ENCODE results near the gene UCK2. TPM values are rescaled to one million over a fixed set of nuclear protein-coding genes. Genes with fewer than 3 reads are reported as not detected.

Gene UCK2
- total RNA-seq, 2 donors from 2014 or later, result 65.8 to 73.6 TPM

GRCh38 chr1:165915480-165915879 is 88.1 kb downstream of the UCK2 start:
- H3K9me3 Mint-ChIP-seq, result no peaks in the 10 kb centered on the region
- H3K27ac Mint-ChIP-seq, result no peak overlapping the region
- Histone ChIP-seq H3K27me3 (ENCODE audit: control insufficient read depth, insufficient read depth, low read length, poor library complexity, severe bottlenecking) (no peaks in the 10 kb centered on the region), H3K9ac (ENCODE audit: extremely low read depth, low read length, poor library complexity, severe bottlenecking) (no peak overlapping the region), H3K27ac (ENCODE audit: low read depth, low read length) (no peak overlapping the region), H3K4me1 (ENCODE audit: control insufficient read depth, insufficient read depth, low read length) (no peaks in the 10 kb centered on the region), H3K9me3 (ENCODE audit: control insufficient read depth, low read length) (no peaks in the 10 kb centered on the region), H3K36me3 (ENCODE audit: control insufficient read depth, insufficient read depth, low read length) (peaks cover 11% of the 10 kb centered on the region), H3K4me3 (ENCODE audit: low read length) (no peak overlapping the region)
- H3K4me3 Mint-ChIP-seq, result no peak overlapping the region
- no peak for DNase-seq
- peaks cover under 1% of the 10 kb centered on the region for H3K36me3 Mint-ChIP-seq (ENCODE audit: low read depth)
- WGBS, 2 experiments (ENCODE audit: insufficient coverage in 1 of 2, insufficient read length in 1 of 2), result 83 to 94% methylated on average over 1 to 2 of the region's 2 CpGs
- H3K27me3 Mint-ChIP-seq (ENCODE audit: insufficient read depth), result peaks cover 2% of the 10 kb centered on the region
- no peak for TF ChIP-seq CTCF (conservative IDR thresholded peaks at IDR 0.05)
- peaks cover 2% of the 10 kb centered on the region for H3K4me1 Mint-ChIP-seq

- WGBS, 2 experiments (ENCODE audit: insufficient coverage in 1 of 2, insufficient read length in 1 of 2), result 97% methylated on average over 4 of the region's 4 CpGs; no CpG with 5 or more reads in 1 of the 2 experiments
- Histone ChIP-seq H3K9me3 (ENCODE audit: control insufficient read depth, low read length) (no peaks in the 10 kb centered on the region), H3K36me3 (ENCODE audit: control insufficient read depth, insufficient read depth, low read length) (peaks cover 7% of the 10 kb centered on the region), H3K27me3 (ENCODE audit: control insufficient read depth, insufficient read depth, low read length, poor library complexity, severe bottlenecking) (no peaks in the 10 kb centered on the region), H3K4me1 (ENCODE audit: control insufficient read depth, insufficient read depth, low read length) (no peaks in the 10 kb centered on the region), H3K9ac (ENCODE audit: extremely low read depth, low read length, poor library complexity, severe bottlenecking) (no peak overlapping the region), H3K4me3 (ENCODE audit: low read length) (no peak overlapping the region), H3K27ac (ENCODE audit: low read depth, low read length) (no peak overlapping the region)
- Mint-ChIP-seq H3K4me3 (no peak overlapping the region), H3K36me3 (ENCODE audit: low read depth) (no peaks in the 10 kb centered on the region), H3K27ac (no peak overlapping the region), H3K9me3 (no peaks in the 10 kb centered on the region), H3K27me3 (ENCODE audit: insufficient read depth) (peaks cover 2% of the 10 kb centered on the region), H3K4me1 (peaks cover 2% of the 10 kb centered on the region)
- no peak for TF ChIP-seq CTCF (conservative IDR thresholded peaks at IDR 0.05)
- DNase-seq, result no peak
These were observed 88.5 kb downstream of the UCK2 start for GRCh38 chr1:165915932-165916348.

GRCh38 chr1:165917166-165917565 is 89.8 kb downstream of the UCK2 start:
- Mint-ChIP-seq H3K4me1 (peaks cover 2% of the 10 kb centered on the region), H3K4me3 (no peak overlapping the region), H3K9me3 (no peaks in the 10 kb centered on the region), H3K36me3 (ENCODE audit: low read depth) (no peaks in the 10 kb centered on the region), H3K27me3 (ENCODE audit: insufficient read depth) (peaks cover 5% of the 10 kb centered on the region), H3K27ac (no peak overlapping the region)
- H3K9ac ChIP-seq (ENCODE audit: extremely low read depth, low read length, poor library complexity, severe bottlenecking), result no peak overlapping the region
- no peaks in the 10 kb centered on the region for H3K36me3 ChIP-seq (ENCODE audit: control insufficient read depth, insufficient read depth, low read length)
- no peaks in the 10 kb centered on the region for H3K27me3 ChIP-seq (ENCODE audit: control insufficient read depth, insufficient read depth, low read length, poor library complexity, severe bottlenecking)
- no peaks in the 10 kb centered on the region for H3K9me3 ChIP-seq (ENCODE audit: control insufficient read depth, low read length)
- no peak overlapping the region for H3K27ac ChIP-seq (ENCODE audit: low read depth, low read length)
- H3K4me3 ChIP-seq (ENCODE audit: low read length), result no peak overlapping the region
- no peaks in the 10 kb centered on the region for H3K4me1 ChIP-seq (ENCODE audit: control insufficient read depth, insufficient read depth, low read length)
- no peak for DNase-seq
- WGBS, 2 experiments (ENCODE audit: insufficient coverage in 1 of 2, insufficient read length in 1 of 2), result 86 to 100% methylated on average over 3 to 4 of the region's 4 CpGs
- no peak for TF ChIP-seq CTCF (conservative IDR thresholded peaks at IDR 0.05)

Data from endodermal cell (in vitro differentiated cells).